Trophoblast cell (in vitro differentiated cells and primary cell): ENCODE results near the gene DLGAP1.
A peak's percentile ranks its signal among the peaks of the same experiment; 100 is the strongest.
"Not testable (repeated sequence)": the region's sequence is repeated elsewhere in the genome, so short reads cannot be mapped to it uniquely, and the experiment has no call there.

Source experiments
- DNase-seq, 2 donors: peaks; one replicate each; pipeline ENCODE4 v3.0.0-alpha.2; 2016
- H2AFZ ChIP-seq: 2 replicates; pipeline ENCODE4 v1.6.1; 2013; ENCODE audit warnings: low read length, moderate library complexity, mild to moderate bottlenecking; ENCODE audit not compliant: insufficient read depth, poor library complexity
- H2AK5ac ChIP-seq: 2 replicates; pipeline ENCODE4 v1.6.1; 2013; ENCODE audit warnings: mild to moderate bottlenecking, low read length
- H2BK120ac ChIP-seq: 2 replicates; pipeline ENCODE4 v1.6.1; 2013; ENCODE audit warnings: low read length, mild to moderate bottlenecking, moderate library complexity; ENCODE audit not compliant: insufficient read depth, poor library complexity
- H2BK12ac ChIP-seq: 2 replicates; pipeline ENCODE4 v1.6.1; 2013; ENCODE audit warnings: mild to moderate bottlenecking, low read length, moderate library complexity
- H2BK5ac ChIP-seq: 2 replicates; pipeline ENCODE4 v1.6.1; 2013; ENCODE audit warnings: low read length, low read depth, moderate library complexity, mild to moderate bottlenecking; ENCODE audit not compliant: poor library complexity
- H3K14ac ChIP-seq: 2 replicates; pipeline ENCODE4 v1.6.1; 2013; ENCODE audit warnings: mild to moderate bottlenecking, low read length
- H3K18ac ChIP-seq: 2 replicates; pipeline ENCODE4 v1.6.1; 2013; ENCODE audit warnings: mild to moderate bottlenecking, low read length
- H3K23ac ChIP-seq: 2 replicates; pipeline ENCODE4 v1.6.1; 2013; ENCODE audit warnings: low read length
- H3K27ac ChIP-seq: 2 replicates; pipeline ENCODE4 v1.5.1; 2013; ENCODE audit warnings: low read depth, mild to moderate bottlenecking, inconsistent platforms, low read length, moderate library complexity
- H3K27me3 ChIP-seq: 2 replicates; pipeline ENCODE4 v1.6.1; 2013; ENCODE audit warnings: inconsistent platforms, mild to moderate bottlenecking, low read length, moderate library complexity; ENCODE audit not compliant: insufficient read depth
- H3K36me3 ChIP-seq, 2 experiments: 1 replicate in 1 of 2; 2 replicates in 1 of 2; pipeline ENCODE4 v1.6.1; 2013; ENCODE audit warnings: low read length in 2 of 2, mild to moderate bottlenecking in 2 of 2, moderate library complexity in 1 of 2; ENCODE audit not compliant: insufficient read depth in 2 of 2, control insufficient read depth in 1 of 2
- H3K4ac ChIP-seq: 2 replicates; pipeline ENCODE4 v1.6.1; 2013; ENCODE audit warnings: low read depth, mild to moderate bottlenecking, low read length, moderate library complexity
- H3K4me1 ChIP-seq, 2 experiments: 1 replicate in 1 of 2; 2 replicates in 1 of 2; pipeline ENCODE4 v1.6.1; 2013; ENCODE audit warnings: low read length in 2 of 2, mild to moderate bottlenecking in 2 of 2, moderate library complexity in 1 of 2; ENCODE audit not compliant: insufficient read depth in 2 of 2, control insufficient read depth in 1 of 2
- H3K4me2 ChIP-seq: 2 replicates; pipeline ENCODE4 v1.6.1; 2013; ENCODE audit warnings: inconsistent platforms, mild to moderate bottlenecking, low read length, moderate library complexity
- H3K4me3 ChIP-seq: 2 replicates; pipeline ENCODE4 v1.5.1; 2013; ENCODE audit warnings: mild to moderate bottlenecking, low read depth, low read length, inconsistent platforms
- H3K79me1 ChIP-seq: one replicate; pipeline ENCODE4 v1.6.1; 2013; ENCODE audit warnings: low read length
- H3K79me2 ChIP-seq: 2 replicates; pipeline ENCODE4 v1.6.1; 2013; ENCODE audit warnings: low read length, mild to moderate bottlenecking; ENCODE audit not compliant: control insufficient read depth, insufficient read depth, poor library complexity
- H3K9ac ChIP-seq: 2 replicates; pipeline ENCODE4 v1.6.1; 2013; ENCODE audit warnings: mild to moderate bottlenecking, low read length
- H3K9me3 ChIP-seq: 2 replicates; pipeline ENCODE4 v1.6.1; 2013; ENCODE audit warnings: low read depth, mild to moderate bottlenecking, control low read depth, inconsistent platforms, low read length; ENCODE audit not compliant: insufficient read depth
- H4K12ac ChIP-seq: 2 replicates; pipeline ENCODE4 v1.6.1; 2013; ENCODE audit warnings: low read depth, mild to moderate bottlenecking, low read length, moderate library complexity
- H4K8ac ChIP-seq: 2 replicates; pipeline ENCODE4 v1.6.1; 2013; ENCODE audit warnings: low read depth, mild to moderate bottlenecking, low read length, moderate library complexity
- H4K91ac ChIP-seq: one replicate; pipeline ENCODE4 v1.6.1; 2013; ENCODE audit warnings: low read depth, mild to moderate bottlenecking, low read length, moderate library complexity
- WGBS: extraction: QIAGEN DNeasy Blood & Tissue Kit; methylation state at CpG from one replicate; pipeline ENCODE4 v1.1.7; 2013; ENCODE audit warnings: missing lambda C conversion rate; ENCODE audit not compliant: insufficient read length, insufficient coverage; ENCODE audit errors: extremely low coverage; 5-methylcytosine and 5-hydroxymethylcytosine counted together

DLGAP1 gene

DNA sequence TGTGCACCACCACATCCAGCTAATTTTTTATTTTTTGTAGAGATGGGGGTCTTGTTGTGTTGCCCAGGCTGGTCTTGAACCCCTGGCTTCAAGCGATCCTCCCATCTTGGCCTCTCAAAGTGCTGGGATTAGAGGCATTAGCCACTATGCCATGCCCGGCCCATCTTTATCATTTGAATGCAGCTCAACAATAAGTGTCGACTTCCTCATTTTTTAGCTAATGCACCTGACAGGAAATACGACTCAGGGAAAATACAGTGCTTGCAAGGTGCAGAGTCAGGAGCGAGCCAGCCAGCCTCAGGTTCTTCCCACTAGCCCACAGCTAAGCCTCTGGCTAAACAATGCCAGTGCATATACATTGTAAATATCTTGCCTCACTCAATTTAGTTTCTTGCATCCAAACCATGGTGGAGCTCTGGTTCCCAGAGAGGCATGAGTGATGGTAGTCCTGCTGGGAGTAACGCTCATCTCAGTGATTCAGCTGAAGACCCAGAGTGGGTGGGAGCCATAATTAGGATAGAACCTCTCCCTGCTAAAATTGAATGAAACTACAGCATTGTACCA lies 870.1 kb downstream of the DLGAP1 start:
- Histone ChIP-seq H3K4me1 (peaks cover 16 to 30% of the 10 kb centered on the region in 2 experiments), H2BK120ac (no peak overlapping the region), H3K36me3 (no peaks in the 10 kb centered on the region), H4K91ac (no peak overlapping the region), H3K23ac (no peak overlapping the region), H2BK12ac (no peak overlapping the region), H3K4ac (no peak overlapping the region), H2AK5ac (no peak overlapping the region), H3K9me3 (no peaks in the 10 kb centered on the region), H3K27me3 (no peaks in the 10 kb centered on the region), H3K9ac (no peak overlapping the region), H3K4me3 (no peak overlapping the region), H3K18ac (no peak overlapping the region), H3K27ac (no peak overlapping the region), H3K4me2 (no peak overlapping the region), H3K14ac (no peak overlapping the region), H4K12ac (no peak overlapping the region), H2AFZ (no peak overlapping the region), H2BK5ac (no peak overlapping the region), H3K79me1 (peaks cover 8% of the 10 kb centered on the region), H4K8ac (no peak overlapping the region), H3K79me2 (no peaks in the 10 kb centered on the region)
- DNase-seq = no peak
- WGBS = no CpG with 5 or more reads among the region's 6 CpGs

GRCh38 chr18:3584266-3584861 lies 870.7 kb downstream of the DLGAP1 start:
- Histone ChIP-seq H3K4ac (no peak overlapping the region), H3K79me2 (no peaks in the 10 kb centered on the region), H3K9me3 (no peaks in the 10 kb centered on the region), H2BK5ac (no peak overlapping the region), H4K8ac (no peak overlapping the region), H2BK12ac (no peak overlapping the region), H3K27me3 (no peaks in the 10 kb centered on the region), H3K36me3 (no peaks in the 10 kb centered on the region), H3K4me1 (peaks cover 16 to 26% of the 10 kb centered on the region in 2 experiments), H3K23ac (no peak overlapping the region), H3K79me1 (peaks cover 6% of the 10 kb centered on the region), H4K91ac (no peak overlapping the region), H3K4me2 (no peak overlapping the region), H3K9ac (no peak overlapping the region), H3K27ac (no peak overlapping the region), H2BK120ac (no peak overlapping the region), H2AFZ (no peak overlapping the region), H2AK5ac (no peak overlapping the region), H4K12ac (no peak overlapping the region), H3K4me3 (no peak overlapping the region), H3K18ac (no peak overlapping the region), H3K14ac (no peak overlapping the region)
- no peak for DNase-seq
- WGBS = no CpG with 5 or more reads among the region's 2 CpGs

DNA sequence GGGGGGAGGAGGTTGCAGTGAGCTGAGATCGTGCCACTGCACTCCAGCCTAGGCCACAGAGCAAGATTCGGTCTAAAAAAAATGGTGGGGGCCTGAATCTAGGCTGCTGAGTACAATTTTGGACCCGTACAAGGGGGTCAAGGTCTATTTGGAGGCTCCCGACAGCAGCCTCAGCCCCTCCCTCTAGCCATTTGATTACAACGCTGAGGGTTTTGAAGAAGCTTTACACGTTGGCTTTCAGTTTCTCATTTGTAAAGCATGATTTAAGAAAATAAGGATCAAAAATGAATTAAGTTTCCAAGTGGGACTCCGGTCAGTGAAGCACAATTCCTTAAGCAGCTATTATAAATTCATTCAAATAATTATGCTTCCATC lies 871.2 kb downstream of the DLGAP1 start:
- Histone ChIP-seq H3K18ac (no peak overlapping the region), H3K36me3 (no peaks in the 10 kb centered on the region), H3K27me3 (no peaks in the 10 kb centered on the region), H2AK5ac (no peak overlapping the region), H3K27ac (no peak overlapping the region), H2AFZ (no peak overlapping the region), H2BK5ac (no peak overlapping the region), H3K4me3 (no peak overlapping the region), H3K79me2 (no peaks in the 10 kb centered on the region), H3K9ac (no peak overlapping the region), H3K4me1 (peaks cover 16 to 26% of the 10 kb centered on the region in 2 experiments), H2BK120ac (no peak overlapping the region), H3K4ac (no peak overlapping the region), H4K8ac (no peak overlapping the region), H3K9me3 (no peaks in the 10 kb centered on the region), H3K79me1 (peaks cover 6% of the 10 kb centered on the region), H4K91ac (no peak overlapping the region), H4K12ac (no peak overlapping the region), H3K14ac (no peak overlapping the region), H2BK12ac (peak overlapping the region; percentile 45), H3K4me2 (no peak overlapping the region), H3K23ac (no peak overlapping the region)
- no peak for DNase-seq
- WGBS = no CpG with 5 or more reads among the region's 7 CpGs

DNA sequence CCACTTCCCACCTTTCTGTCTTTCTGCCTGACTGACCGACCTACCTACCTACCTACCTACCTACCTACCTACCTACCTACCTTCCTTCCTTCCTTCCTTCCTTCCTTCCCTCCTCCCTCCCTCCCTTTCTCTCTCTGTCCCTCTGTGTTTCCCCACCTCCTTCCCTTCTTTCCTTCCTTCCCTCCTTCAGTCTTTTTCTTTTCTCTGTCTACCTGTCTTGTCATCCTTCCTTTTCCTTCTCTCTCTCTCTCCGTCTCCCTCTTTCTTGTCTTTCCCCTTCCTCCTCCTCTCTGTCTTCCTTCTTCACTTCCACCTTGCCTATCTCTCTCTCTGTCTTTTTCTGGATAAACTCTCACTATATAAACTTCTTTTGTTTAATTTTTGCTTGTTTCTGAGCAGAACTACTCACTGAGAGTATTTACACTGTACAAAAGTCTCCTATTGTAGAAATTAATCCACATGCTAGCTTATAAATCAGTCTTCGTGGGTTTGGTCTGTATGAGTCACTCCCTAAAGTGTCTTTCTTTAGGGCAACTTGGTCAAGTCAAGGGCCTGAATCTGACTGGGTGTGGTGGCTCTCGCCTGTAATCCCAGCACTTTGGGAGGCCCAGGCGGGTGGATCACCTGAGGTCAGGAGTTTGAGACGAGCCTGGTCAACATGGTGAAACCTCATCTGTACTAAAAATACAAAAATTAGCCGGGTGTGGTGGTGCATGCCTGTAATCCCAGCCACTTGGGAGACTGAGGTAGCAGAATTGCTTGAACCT lies 871.8 kb downstream of the DLGAP1 start:
- H3K18ac ChIP-seq, H3K23ac ChIP-seq, H3K9me3 ChIP-seq, H2AFZ ChIP-seq, H4K8ac ChIP-seq, H3K4me3 ChIP-seq, H3K14ac ChIP-seq, H2BK120ac ChIP-seq, H3K4me2 ChIP-seq, H2BK5ac ChIP-seq, DNase-seq, H3K79me2 ChIP-seq, H3K9ac ChIP-seq, H3K27ac ChIP-seq, H4K12ac ChIP-seq, H3K4ac ChIP-seq, H3K36me3 ChIP-seq, H4K91ac ChIP-seq, H3K27me3 ChIP-seq, H3K79me1 ChIP-seq: not testable (repeated sequence)
- Histone ChIP-seq H2AK5ac (peak overlapping the region; percentile 49), H2BK12ac (peak overlapping the region; percentile 46), H3K4me1 (peaks cover 16 to 26% of the 10 kb centered on the region in 2 experiments)
- no CpG with 5 or more reads among the region's 7 CpGs for WGBS
